OCI-LY7 (cell line): ENCODE data around the gene MYBBP1A. TPM values are rescaled to one million over a fixed set of nuclear protein-coding genes. Genes with fewer than 3 reads are reported as not detected.

Source experiments
- BruUV-seq: library from RNA; stranded (reverse); fragments of 400-500 nt; replicated peaks from 2 replicates; lab custom pipeline; 2021; lab: Mats Ljungman, UMichigan
- CTCF ChIA-PET: fragments of 300-600 bp; sonication (Branson Sonifier 250); formaldehyde crosslinking; loops from one replicate; lab custom pipeline; 2022; ENCODE audit warnings: antibody characterized with exemption; ENCODE audit not compliant: unreplicated experiment; lab: Charles Lee
- POLR2A ChIA-PET: fragments of 300-600 bp; sonication (Branson Sonifier 250); formaldehyde crosslinking; loops from one replicate; lab custom pipeline; 2022; ENCODE audit warnings: antibody characterized with exemption; lab: Charles Lee
- DNase-seq: peaks from one replicate; pipeline ENCODE4 v3.0.0-alpha.2; 2015; ENCODE audit warnings: low spot score
- H2AFZ ChIP-seq: fragments of 200-600 bp; sonication (generic), shearing (Covaris generic); 2 replicates; pipeline ENCODE4 v1.6.1; 2014; ENCODE audit warnings: mild to moderate bottlenecking, antibody characterized with exemption, low read length, moderate library complexity
- H3K27ac ChIP-seq: fragments of 200-600 bp; sonication (generic); 2 replicates; pipeline ENCODE4 v1.5.1; 2014; ENCODE audit warnings: mixed run types, low read depth, mild to moderate bottlenecking, moderate library complexity, low read length, inconsistent platforms; ENCODE audit not compliant: poor library complexity, severe bottlenecking
- H3K36me3 ChIP-seq: fragments of 200-600 bp; sonication (generic); 2 replicates; pipeline ENCODE4 v1.6.1; 2014; ENCODE audit warnings: mild to moderate bottlenecking, antibody characterized with exemption, low read length, moderate library complexity, mixed read lengths; ENCODE audit not compliant: insufficient read depth
- H3K4me1 ChIP-seq: fragments of 200-600 bp; sonication (generic); 2 replicates; pipeline ENCODE4 v1.5.1; 2014; ENCODE audit warnings: mild to moderate bottlenecking, low read length; ENCODE audit not compliant: insufficient read depth, poor library complexity, severe bottlenecking
- H3K4me2 ChIP-seq: fragments of 200-600 bp; sonication (generic); 2 replicates; pipeline ENCODE4 v1.6.1; 2014; ENCODE audit warnings: mild to moderate bottlenecking, low read length
- H3K4me3 ChIP-seq: fragments of 200-600 bp; sonication (generic); 2 replicates; pipeline ENCODE4 v1.5.1; 2014; ENCODE audit warnings: mild to moderate bottlenecking, low read depth, low read length; ENCODE audit not compliant: poor library complexity, severe bottlenecking
- H3K79me2 ChIP-seq: fragments of 200-600 bp; sonication (generic); 2 replicates; pipeline ENCODE4 v1.6.1; 2016; ENCODE audit warnings: low read depth, mild to moderate bottlenecking, low read length, moderate library complexity, mixed read lengths; ENCODE audit not compliant: insufficient read depth
- H3K9me2 ChIP-seq: fragments of 200-600 bp; sonication (generic); 2 replicates; pipeline ENCODE4 v1.6.1; 2016; ENCODE audit warnings: mild to moderate bottlenecking, low read length, mixed read lengths; ENCODE audit not compliant: insufficient read depth
- H3K9me3 ChIP-seq: fragments of 200-600 bp; sonication (generic); 2 replicates; pipeline ENCODE4 v1.6.1; 2014; ENCODE audit warnings: mild to moderate bottlenecking, mixed run types, low read length, mixed read lengths
- H4K20me1 ChIP-seq: fragments of 200-600 bp; sonication (generic); 2 replicates; pipeline ENCODE4 v1.6.1; 2014; ENCODE audit warnings: mild to moderate bottlenecking, antibody characterized with exemption, low read length, moderate library complexity, mixed read lengths; ENCODE audit not compliant: insufficient read depth
- EZH2phosphoT487 ChIP-seq: fragments of 200-600 bp; sonication (generic); IDR thresholded peaks from 2 replicates; pipeline ENCODE4 v1.6.1; 2018; ENCODE audit warnings: low read depth, borderline replicate concordance, mild to moderate bottlenecking, mixed run types, antibody characterized with exemption, low read length, moderate library complexity, mixed read lengths
- intact Hi-C: fragments of 100-400 bp; cut with micrococcal nuclease; formaldehyde crosslinking; loops from one replicate; pipeline ENCODE4 v1.10.0; 2022; ENCODE audit not compliant: unreplicated experiment
- total RNA-seq, 2 experiments: library from RNA; depleted of rRNA in 1 of 2; stranded (reverse); fragments of >200 nt in 1 of 2; shearing (Covaris generic) in 1 of 2; gene quantifications; 2 replicates each; pipeline ENCODE4 v1.2.3, GENCODE V29; 2014 to 2022
- TF ChIP-seq, protein P1 (sequence below): fragments of 200-600 bp; sonication (generic); conservative IDR thresholded peaks from 2 replicates; pipeline ENCODE4 v1.5.1; 2014; ENCODE audit warnings: mild to moderate bottlenecking, antibody characterized with exemption, low read length, moderate library complexity, mixed read lengths

Gene MYBBP1A
- total RNA-seq, 2 experiments from 2014 or later, result 131 to 142 TPM

DNA sequence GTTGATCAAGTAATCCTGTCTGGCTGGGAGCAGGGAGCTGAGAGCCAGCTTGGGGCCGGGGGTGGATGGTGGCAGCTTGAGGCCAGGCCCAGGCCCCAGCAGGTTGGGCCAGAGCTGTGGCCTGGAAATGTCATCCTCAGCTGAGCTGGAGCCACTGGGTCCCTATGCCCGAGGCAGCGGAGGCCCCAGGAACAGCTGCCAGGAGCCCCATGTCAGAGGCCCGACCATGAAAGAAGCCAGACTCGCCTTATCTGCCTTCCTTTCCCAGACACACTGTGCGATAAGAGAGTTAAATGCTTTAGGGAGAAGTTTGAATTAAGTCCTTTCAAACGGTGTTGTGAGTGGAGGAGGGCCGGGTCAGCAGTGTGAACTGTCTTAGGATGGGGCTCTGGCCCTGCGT lies 32.6 kb upstream of the MYBBP1A start:
- Histone ChIP-seq H3K4me3 (no peak overlapping the region), H2AFZ (no peak overlapping the region), H3K79me2 (no peaks in the 10 kb centered on the region), H3K9me3 (no peaks in the 10 kb centered on the region), H4K20me1 (no peaks in the 10 kb centered on the region), H3K4me1 (no peaks in the 10 kb centered on the region), H3K4me2 (no peak overlapping the region), H3K36me3 (no peaks in the 10 kb centered on the region), H3K27ac (no peak overlapping the region), H3K9me2 (no peaks in the 10 kb centered on the region)
- TF ChIP-seq, protein P1, sequence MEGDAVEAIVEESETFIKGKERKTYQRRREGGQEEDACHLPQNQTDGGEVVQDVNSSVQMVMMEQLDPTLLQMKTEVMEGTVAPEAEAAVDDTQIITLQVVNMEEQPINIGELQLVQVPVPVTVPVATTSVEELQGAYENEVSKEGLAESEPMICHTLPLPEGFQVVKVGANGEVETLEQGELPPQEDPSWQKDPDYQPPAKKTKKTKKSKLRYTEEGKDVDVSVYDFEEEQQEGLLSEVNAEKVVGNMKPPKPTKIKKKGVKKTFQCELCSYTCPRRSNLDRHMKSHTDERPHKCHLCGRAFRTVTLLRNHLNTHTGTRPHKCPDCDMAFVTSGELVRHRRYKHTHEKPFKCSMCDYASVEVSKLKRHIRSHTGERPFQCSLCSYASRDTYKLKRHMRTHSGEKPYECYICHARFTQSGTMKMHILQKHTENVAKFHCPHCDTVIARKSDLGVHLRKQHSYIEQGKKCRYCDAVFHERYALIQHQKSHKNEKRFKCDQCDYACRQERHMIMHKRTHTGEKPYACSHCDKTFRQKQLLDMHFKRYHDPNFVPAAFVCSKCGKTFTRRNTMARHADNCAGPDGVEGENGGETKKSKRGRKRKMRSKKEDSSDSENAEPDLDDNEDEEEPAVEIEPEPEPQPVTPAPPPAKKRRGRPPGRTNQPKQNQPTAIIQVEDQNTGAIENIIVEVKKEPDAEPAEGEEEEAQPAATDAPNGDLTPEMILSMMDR, result no peak
- TF ChIP-seq EZH2phosphoT487, result no peak
- no TSS peak for BruUV-seq
- CTCF ChIA-PET, result no interaction called here
- no peak for DNase-seq
- POLR2A ChIA-PET, result no interaction called here
- intact Hi-C loops, result no loop called here

DNA sequence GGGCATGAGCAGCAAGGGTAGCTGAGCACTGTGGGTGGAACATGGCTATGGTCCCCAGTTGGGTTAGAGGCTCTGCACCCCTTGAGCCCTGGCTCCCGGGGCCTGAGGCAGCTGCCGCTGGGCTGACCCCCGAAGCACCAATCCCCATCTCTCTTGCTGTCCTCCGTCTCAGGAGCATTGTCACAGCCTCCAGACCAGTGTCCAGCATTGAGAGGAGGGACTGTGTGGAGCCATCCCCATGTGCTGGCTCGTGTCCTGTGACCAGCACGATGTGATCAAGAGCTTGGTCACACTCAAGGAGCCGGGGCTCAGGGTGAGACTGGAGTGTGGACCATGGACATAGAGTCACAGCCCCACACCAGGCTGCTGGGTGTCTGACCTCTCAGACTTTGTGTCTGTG lies 32.0 kb upstream of the MYBBP1A start:
- ChIA-PET CTCF (no interaction called here), POLR2A (no interaction called here)
- H3K4me2 ChIP-seq, result no peak overlapping the region
- no peak overlapping the region for H2AFZ ChIP-seq
- no peaks in the 10 kb centered on the region for H3K4me1 ChIP-seq
- DNase-seq, result no peak
- no peaks in the 10 kb centered on the region for H3K36me3 ChIP-seq
- H3K9me2 ChIP-seq, result no peaks in the 10 kb centered on the region
- H3K4me3 ChIP-seq, result no peak overlapping the region
- no TSS peak for BruUV-seq
- intact Hi-C loops, result no loop called here
- TF ChIP-seq EZH2phosphoT487, result no peak
- TF ChIP-seq, protein P1, result no peak
- H3K79me2 ChIP-seq, result no peaks in the 10 kb centered on the region
- H3K27ac ChIP-seq, result no peak overlapping the region
- H4K20me1 ChIP-seq, result no peaks in the 10 kb centered on the region
- no peaks in the 10 kb centered on the region for H3K9me3 ChIP-seq

DNA sequence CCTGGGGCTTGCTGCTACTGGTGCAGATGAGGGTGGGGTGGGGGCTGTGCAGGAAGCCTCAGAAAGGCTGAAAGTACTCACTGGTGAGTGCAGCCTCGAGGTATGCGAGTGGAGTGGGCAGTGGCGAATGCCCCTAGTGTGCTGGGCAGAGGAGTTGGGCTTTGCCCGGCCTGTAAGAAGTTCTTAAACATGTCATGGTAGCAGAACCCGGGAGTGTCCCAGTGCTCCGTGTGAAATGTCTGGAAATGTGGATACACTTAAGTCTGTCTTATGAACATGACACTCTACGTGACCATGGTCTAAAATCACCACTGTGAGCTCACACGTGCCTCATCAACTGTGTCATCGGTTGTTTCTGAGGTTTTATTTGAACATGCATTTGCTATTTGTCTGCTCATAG lies 30.9 kb upstream of the MYBBP1A start:
- H2AFZ ChIP-seq, result no peak overlapping the region
- H3K4me3 ChIP-seq, result no peak overlapping the region
- H3K4me1 ChIP-seq, result no peaks in the 10 kb centered on the region
- intact Hi-C loops, result no loop called here
- H3K9me3 ChIP-seq, result no peaks in the 10 kb centered on the region
- H3K27ac ChIP-seq, result no peak overlapping the region
- DNase-seq, result no peak
- no peak overlapping the region for H3K4me2 ChIP-seq
- no peaks in the 10 kb centered on the region for H3K9me2 ChIP-seq
- POLR2A ChIA-PET, result no interaction called here
- no peaks in the 10 kb centered on the region for H4K20me1 ChIP-seq
- no TSS peak for BruUV-seq
- H3K79me2 ChIP-seq, result no peaks in the 10 kb centered on the region
- CTCF ChIA-PET, result no interaction called here
- H3K36me3 ChIP-seq, result no peaks in the 10 kb centered on the region
- TF ChIP-seq, protein P1, result no peak
- no peak for TF ChIP-seq EZH2phosphoT487
